IMR-90 (cell line): ENCODE data around the gene PPP1R13B. TPM values are rescaled to one million over a fixed set of nuclear protein-coding genes. Genes with fewer than 3 reads are reported as not detected.

ENCODE experiments used
- ATAC-seq: fragments of 200-7000 bp; cut with Tn5 transposase; 2 replicates; pipeline ENCODE4 v1.9.1; 2020; ENCODE audit warnings: low read depth, mild to moderate bottlenecking, moderate library complexity
- BruUV-seq: library from RNA; stranded (reverse); fragments of 400-500 nt; replicated peaks from 2 replicates; lab custom pipeline; 2021; lab: Mats Ljungman, UMichigan
- CTCF ChIA-PET: fragments of 300-600 bp; formaldehyde crosslinking; extraction: SDS; loops from one replicate; lab custom pipeline; 2021; ENCODE audit warnings: antibody characterized with exemption; lab: Yijun Ruan, JAX
- POLR2A ChIA-PET: fragments of 300-600 bp; sonication (Branson Sonifier 250); formaldehyde crosslinking; loops from one replicate; lab custom pipeline; 2022; ENCODE audit warnings: antibody characterized with exemption; ENCODE audit not compliant: unreplicated experiment; lab: Charles Lee
- DNase-seq: peaks from one replicate; pipeline ENCODE4 v3.0.0; 2013
- H2AFZ ChIP-seq: replicated peaks from 2 replicates; pipeline ENCODE3; 2013; ENCODE audit warnings: low read length, mild to moderate bottlenecking; ENCODE audit not compliant: poor library complexity
- H2AK5ac ChIP-seq: 2 replicates; pipeline ENCODE4 v1.6.1; 2013; ENCODE audit warnings: low read depth, low read length, inconsistent platforms
- H2AK9ac ChIP-seq: replicated peaks from 2 replicates; pipeline ENCODE3; 2013; ENCODE audit warnings: mild to moderate bottlenecking, low read depth, low read length, moderate library complexity; ENCODE audit not compliant: poor library complexity
- H2BK120ac ChIP-seq: 2 replicates; pipeline ENCODE4 v1.6.1; 2013; ENCODE audit warnings: low read depth, low read length, inconsistent platforms
- H2BK15ac ChIP-seq: 3 replicates; pipeline ENCODE4 v1.6.1; 2013; ENCODE audit warnings: low read depth, low read length, inconsistent platforms
- H2BK20ac ChIP-seq: 2 replicates; pipeline ENCODE4 v1.6.1; 2013; ENCODE audit warnings: low read depth, mild to moderate bottlenecking, inconsistent platforms, low read length, moderate library complexity
- H2BK5ac ChIP-seq: 2 replicates; pipeline ENCODE4 v1.6.1; 2013; ENCODE audit warnings: mild to moderate bottlenecking, low read depth, low read length, inconsistent platforms; ENCODE audit not compliant: poor library complexity, severe bottlenecking
- H3K14ac ChIP-seq: replicated peaks from 2 replicates; pipeline ENCODE4 v1.6.1; 2013; ENCODE audit warnings: low read depth, low read length, inconsistent platforms
- H3K18ac ChIP-seq: 2 replicates; pipeline ENCODE4 v1.6.1; 2013; ENCODE audit warnings: low read depth, low read length, control low read depth
- H3K23ac ChIP-seq: 2 replicates; pipeline ENCODE4 v1.6.1; 2013; ENCODE audit warnings: low read depth, low read length, inconsistent platforms
- H3K27ac ChIP-seq: 2 replicates; pipeline ENCODE4 v1.5.1; 2013; ENCODE audit warnings: mild to moderate bottlenecking, control low read depth, low read length; ENCODE audit not compliant: insufficient read depth
- H3K27me3 ChIP-seq: 2 replicates; pipeline ENCODE4 v1.6.1; 2013; ENCODE audit warnings: low read length; ENCODE audit not compliant: control insufficient read depth, insufficient read depth
- H3K36me3 ChIP-seq: 2 replicates; pipeline ENCODE4 v1.6.1; 2013; ENCODE audit warnings: low read length, mixed read lengths; ENCODE audit not compliant: control insufficient read depth, insufficient read depth
- H3K4ac ChIP-seq: 2 replicates; pipeline ENCODE4 v1.6.1; 2013; ENCODE audit warnings: low read depth, low read length, inconsistent platforms
- H3K4me1 ChIP-seq: 2 replicates; pipeline ENCODE4 v1.6.1; 2013; ENCODE audit warnings: low read length, mixed read lengths; ENCODE audit not compliant: control insufficient read depth, insufficient read depth
- H3K4me2 ChIP-seq: 2 replicates; pipeline ENCODE4 v1.6.1; 2013; ENCODE audit warnings: low read depth, mild to moderate bottlenecking, control low read depth, low read length, moderate library complexity
- H3K4me3 ChIP-seq: 2 replicates; pipeline ENCODE4 v1.5.1; 2013; ENCODE audit warnings: low read depth, mild to moderate bottlenecking, control low read depth, low read length, moderate library complexity; ENCODE audit not compliant: insufficient read depth
- H3K56ac ChIP-seq: 2 replicates; pipeline ENCODE4 v1.6.1; 2013; ENCODE audit warnings: low read length, inconsistent platforms; ENCODE audit not compliant: insufficient read depth; ENCODE audit errors: extremely low read depth
- H3K79me1 ChIP-seq, 2 experiments: 2 replicates each; pipeline ENCODE4 v1.6.1; 2013; ENCODE audit warnings: low read length in 2 of 2, inconsistent platforms in 1 of 2, low read depth in 1 of 2
- H3K9ac ChIP-seq: 2 replicates; pipeline ENCODE4 v1.6.1; 2013; ENCODE audit warnings: low read depth, low read length, control low read depth
- H3K9me1 ChIP-seq: 2 replicates; pipeline ENCODE4 v1.6.1; 2013; ENCODE audit warnings: low read length, inconsistent platforms; ENCODE audit not compliant: insufficient read depth
- H3K9me3 ChIP-seq: 2 replicates; pipeline ENCODE4 v1.6.1; 2013; ENCODE audit warnings: low read length; ENCODE audit not compliant: control insufficient read depth, insufficient read depth
- H4K20me1 ChIP-seq: 2 replicates; pipeline ENCODE4 v1.6.1; 2013; ENCODE audit warnings: low read length, inconsistent platforms; ENCODE audit not compliant: insufficient read depth
- H4K5ac ChIP-seq: 2 replicates; pipeline ENCODE4 v1.6.1; 2013; ENCODE audit warnings: mild to moderate bottlenecking, low read depth, low read length, control low read depth
- H4K8ac ChIP-seq, 2 experiments: 2 replicates each; pipeline ENCODE4 v1.6.1; 2013; ENCODE audit warnings: low read depth in 2 of 2, low read length in 2 of 2, control low read depth in 1 of 2, inconsistent platforms in 1 of 2
- H4K91ac ChIP-seq: 2 replicates; pipeline ENCODE4 v1.6.1; 2013; ENCODE audit warnings: low read depth, low read length, inconsistent platforms; ENCODE audit not compliant: insufficient read depth
- BHLHE40 ChIP-seq: fragments of 150-350 bp; IDR thresholded peaks from 2 replicates; pipeline ENCODE4 v1.6.1; 2016; ENCODE audit warnings: mild to moderate bottlenecking, low read depth, low read length
- CEBPB ChIP-seq: IDR thresholded peaks from 2 replicates; pipeline ENCODE4 v1.6.1; 2012; ENCODE audit warnings: low read depth, low read length, improper control_type of control experiment
- CHD1 ChIP-seq: IDR thresholded peaks from 2 replicates; pipeline ENCODE4 v1.6.1; 2012; ENCODE audit warnings: low read depth, low read length, improper control_type of control experiment
- FOS ChIP-seq: fragments of 150-350 bp; IDR thresholded peaks from 2 replicates; pipeline ENCODE4 v1.6.1; 2016; ENCODE audit warnings: low read depth, low read length
- MAFK ChIP-seq: IDR thresholded peaks from 2 replicates; pipeline ENCODE4 v1.6.1; 2012; ENCODE audit warnings: low read depth, low read length, improper control_type of control experiment
- MAZ ChIP-seq: IDR thresholded peaks from 2 replicates; pipeline ENCODE4 v1.6.1; 2012; ENCODE audit warnings: low read depth, mild to moderate bottlenecking, low read length, improper control_type of control experiment, moderate library complexity, borderline replicate concordance
- NFE2L2 ChIP-seq: fragments of 150-350 bp; IDR thresholded peaks from 2 replicates; pipeline ENCODE4 v1.6.1; 2016; ENCODE audit warnings: low read depth, mild to moderate bottlenecking, low read length
- RAD21 ChIP-seq: IDR thresholded peaks from 2 replicates; pipeline ENCODE4 v1.6.1; 2012; ENCODE audit warnings: low read length, improper control_type of control experiment
- RCOR1 ChIP-seq: IDR thresholded peaks from 2 replicates; pipeline ENCODE4 v1.6.1; 2012; ENCODE audit warnings: mild to moderate bottlenecking, low read length, improper control_type of control experiment; ENCODE audit not compliant: insufficient replicate concordance
- RFX5 ChIP-seq: IDR thresholded peaks from 2 replicates; pipeline ENCODE4 v1.8.0; 2012; ENCODE audit warnings: low read depth, mild to moderate bottlenecking, low read length, moderate library complexity
- SMC3 ChIP-seq: fragments of 150-350 bp; IDR thresholded peaks from 2 replicates; pipeline ENCODE4 v1.6.1; 2016; ENCODE audit warnings: low read depth, mild to moderate bottlenecking, antibody characterized with exemption, low read length, moderate library complexity
- WGBS, 2 experiments: methylation state at CpG; one replicate each; pipeline versions ENCODE4 v1.1.5 to v1.1.7; 2013; ENCODE audit warnings: missing lambda C conversion rate in 2 of 2; ENCODE audit not compliant: insufficient read length in 1 of 2; ENCODE audit errors: extremely low coverage in 2 of 2; 5-methylcytosine and 5-hydroxymethylcytosine counted together
- dilution Hi-C: fragments of 300-500 bp; cut with HindIII; formaldehyde crosslinking; loops from one replicate; pipeline ENCODE4 v1.14.3; 2018; ENCODE audit warnings: low sequenced_read_pairs; ENCODE audit not compliant: unreplicated experiment
- in situ Hi-C: fragments of 300-500 bp; cut with MboI; formaldehyde crosslinking; loops from 3 replicates; pipeline ENCODE4 v1.14.3; 2019; ENCODE audit warnings: low sequenced_read_pairs, inconsistent platforms, mixed read lengths
- intact Hi-C: fragments of 100-400 bp; cut with micrococcal nuclease; formaldehyde crosslinking; loops from 2 replicates; pipeline ENCODE4 v1.10.0; 2022
- polyA plus RNA-seq, 3 experiments: library from polyadenylated mRNA; depleted of rRNA; stranded (reverse); fragments of >200 nt; gene quantifications; 2 replicates each; pipeline ENCODE4 v1.2.3, GENCODE V29; 2012; ENCODE audit warnings: low replicate concordance in 1 of 3
- total RNA-seq: library from RNA; depleted of rRNA; stranded (reverse); fragments of >200 nt; gene quantifications from 2 replicates; pipeline ENCODE4 v1.2.3, GENCODE V29; 2012
- TF ChIP-seq, protein P1 (sequence below): conservative IDR thresholded peaks from 2 replicates; pipeline ENCODE4 v1.5.1; 2012; ENCODE audit warnings: mild to moderate bottlenecking, low read depth, low read length, improper control_type of control experiment
- TF ChIP-seq, protein P2 (sequence below): fragments of 150-350 bp; IDR thresholded peaks from 2 replicates; pipeline ENCODE4 v1.6.1; 2017; ENCODE audit warnings: mild to moderate bottlenecking, antibody characterized with exemption, low read length, low read depth
- TF ChIP-seq, protein P3 (sequence below): fragments of 150-350 bp; IDR thresholded peaks from 2 replicates; pipeline ENCODE4 v1.6.1; 2016; ENCODE audit warnings: low read depth, mild to moderate bottlenecking, low read length, moderate library complexity, borderline replicate concordance

The PPP1R13B gene
- total and polyA plus RNA-seq, 2 of the 4 experiments (the other 2 are of a cell fraction): 1.6 to 2.8 TPM

DNA sequence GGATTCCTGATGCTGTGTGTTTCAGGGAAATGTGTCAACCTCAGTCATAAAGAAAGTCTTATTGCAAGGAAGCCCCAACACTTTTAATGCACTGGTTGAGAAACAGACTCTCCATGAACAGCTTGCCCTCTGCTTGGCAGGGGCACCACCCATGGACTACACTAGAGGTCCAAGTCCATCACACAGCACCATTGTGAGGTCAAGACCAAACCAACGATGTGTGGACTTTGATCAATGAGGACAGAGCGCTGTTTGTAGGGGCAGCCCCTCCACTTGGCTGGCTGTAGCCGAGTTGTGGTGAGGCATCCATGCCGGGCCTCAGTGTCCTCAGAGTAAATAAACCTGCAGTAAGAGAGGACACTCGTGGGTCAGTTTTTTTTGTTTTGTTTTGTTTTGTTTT is 102.0 kb downstream of the PPP1R13B start:
- peaks cover 2% of the 10 kb centered on the region; the same call in 1 of the 2 replicates for H3K4me1 ChIP-seq
- in situ Hi-C loops: no loop called here
- H3K18ac ChIP-seq: no peak overlapping the region
- H3K23ac ChIP-seq: no peak overlapping the region
- no peak overlapping the region for H2AK5ac ChIP-seq
- no peaks in the 10 kb centered on the region for H4K20me1 ChIP-seq
- no peak overlapping the region for H2BK5ac ChIP-seq
- no peak overlapping the region for H3K4me2 ChIP-seq
- intact Hi-C loops: no loop called here
- no peak overlapping the region for H2BK20ac ChIP-seq
- no peak overlapping the region for H3K9ac ChIP-seq
- DNase-seq: no peak
- no peak overlapping the region for H4K8ac ChIP-seq
- no peak overlapping the region for H3K27ac ChIP-seq
- TF ChIP-seq, protein P1, sequence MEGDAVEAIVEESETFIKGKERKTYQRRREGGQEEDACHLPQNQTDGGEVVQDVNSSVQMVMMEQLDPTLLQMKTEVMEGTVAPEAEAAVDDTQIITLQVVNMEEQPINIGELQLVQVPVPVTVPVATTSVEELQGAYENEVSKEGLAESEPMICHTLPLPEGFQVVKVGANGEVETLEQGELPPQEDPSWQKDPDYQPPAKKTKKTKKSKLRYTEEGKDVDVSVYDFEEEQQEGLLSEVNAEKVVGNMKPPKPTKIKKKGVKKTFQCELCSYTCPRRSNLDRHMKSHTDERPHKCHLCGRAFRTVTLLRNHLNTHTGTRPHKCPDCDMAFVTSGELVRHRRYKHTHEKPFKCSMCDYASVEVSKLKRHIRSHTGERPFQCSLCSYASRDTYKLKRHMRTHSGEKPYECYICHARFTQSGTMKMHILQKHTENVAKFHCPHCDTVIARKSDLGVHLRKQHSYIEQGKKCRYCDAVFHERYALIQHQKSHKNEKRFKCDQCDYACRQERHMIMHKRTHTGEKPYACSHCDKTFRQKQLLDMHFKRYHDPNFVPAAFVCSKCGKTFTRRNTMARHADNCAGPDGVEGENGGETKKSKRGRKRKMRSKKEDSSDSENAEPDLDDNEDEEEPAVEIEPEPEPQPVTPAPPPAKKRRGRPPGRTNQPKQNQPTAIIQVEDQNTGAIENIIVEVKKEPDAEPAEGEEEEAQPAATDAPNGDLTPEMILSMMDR: no peak
- TF ChIP-seq CEBPB (no peak), MAFK (no peak), RCOR1 (no peak), BHLHE40 (no peak), SMC3 (no peak), MAZ (no peak), NFE2L2 (no peak), RAD21 (no peak), RFX5 (no peak), FOS (no peak), CHD1 (no peak)
- TF ChIP-seq, protein P2, sequence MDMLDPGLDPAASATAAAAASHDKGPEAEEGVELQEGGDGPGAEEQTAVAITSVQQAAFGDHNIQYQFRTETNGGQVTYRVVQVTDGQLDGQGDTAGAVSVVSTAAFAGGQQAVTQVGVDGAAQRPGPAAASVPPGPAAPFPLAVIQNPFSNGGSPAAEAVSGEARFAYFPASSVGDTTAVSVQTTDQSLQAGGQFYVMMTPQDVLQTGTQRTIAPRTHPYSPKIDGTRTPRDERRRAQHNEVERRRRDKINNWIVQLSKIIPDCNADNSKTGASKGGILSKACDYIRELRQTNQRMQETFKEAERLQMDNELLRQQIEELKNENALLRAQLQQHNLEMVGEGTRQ: no peak
- TF ChIP-seq, protein P3, sequence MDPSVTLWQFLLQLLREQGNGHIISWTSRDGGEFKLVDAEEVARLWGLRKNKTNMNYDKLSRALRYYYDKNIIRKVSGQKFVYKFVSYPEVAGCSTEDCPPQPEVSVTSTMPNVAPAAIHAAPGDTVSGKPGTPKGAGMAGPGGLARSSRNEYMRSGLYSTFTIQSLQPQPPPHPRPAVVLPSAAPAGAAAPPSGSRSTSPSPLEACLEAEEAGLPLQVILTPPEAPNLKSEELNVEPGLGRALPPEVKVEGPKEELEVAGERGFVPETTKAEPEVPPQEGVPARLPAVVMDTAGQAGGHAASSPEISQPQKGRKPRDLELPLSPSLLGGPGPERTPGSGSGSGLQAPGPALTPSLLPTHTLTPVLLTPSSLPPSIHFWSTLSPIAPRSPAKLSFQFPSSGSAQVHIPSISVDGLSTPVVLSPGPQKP: no peak
- H3K4ac ChIP-seq: no peak overlapping the region
- peaks cover 7% of the 10 kb centered on the region; the same call in 1 of the 2 replicates for H3K9me1 ChIP-seq
- no peaks in the 10 kb centered on the region for H3K27me3 ChIP-seq
- H3K79me1 ChIP-seq: 0 out of 4 replicates have a peak, but pooled peaks cover 0 to 2% of the 10 kb centered on the region in 2 experiments
- H3K56ac ChIP-seq: no peak overlapping the region
- H2BK120ac ChIP-seq: no peak overlapping the region
- no peak overlapping the region for H2AK9ac ChIP-seq
- H3K36me3 ChIP-seq: no peaks in the 10 kb centered on the region
- no peak overlapping the region for H2BK15ac ChIP-seq
- no peak for ATAC-seq
- no peak overlapping the region for H2AFZ ChIP-seq
- H3K4me3 ChIP-seq: no peak overlapping the region
- H3K9me3 ChIP-seq: no peaks in the 10 kb centered on the region
- ChIA-PET POLR2A (no interaction called here), CTCF (no interaction called here)
- dilution Hi-C loops: no loop called here
- H4K91ac ChIP-seq: no peak overlapping the region
- H3K14ac ChIP-seq: no peak overlapping the region
- BruUV-seq: no TSS peak
- no peak overlapping the region for H4K5ac ChIP-seq
- 96% methylated on average over 3 of the region's 5 CpGs; no CpG with 5 or more reads in 1 of the 2 experiments for WGBS, 2 experiments
